Ascending aorta (tissue), 2 donors: ENCODE results near the gene SORCS2. TPM values are rescaled to one million over a fixed set of nuclear protein-coding genes. Genes with fewer than 3 reads are reported as not detected.
"Not testable (repeated sequence)": the region's sequence is repeated elsewhere in the genome, so short reads cannot be mapped to it uniquely, and the experiment has no call there.

ENCODE experiments used
- DNase-seq, 2 donors: peaks; one replicate each; pipeline ENCODE4 v3.0.0-alpha.2; 2019; ENCODE audit warnings: low spot score in 2 of 2
- H3K27ac ChIP-seq, 2 donors: fragments of 200-600 bp; sonication (generic); one replicate each; pipeline ENCODE4 v1.5.1; 2016 to 2017; ENCODE audit warnings: mild to moderate bottlenecking in 1 of 2
- H3K27me3 ChIP-seq: fragments of 200-600 bp; sonication (generic); one replicate; pipeline ENCODE4 v1.5.1; 2017
- H3K36me3 ChIP-seq, 2 donors: fragments of 200-600 bp; sonication (generic); one replicate each; pipeline ENCODE4 v1.5.1; 2016
- H3K4me1 ChIP-seq, 2 donors: fragments of 200-600 bp; sonication (generic); one replicate each; pipeline ENCODE4 v1.5.1; 2016 to 2017; ENCODE audit warnings: mild to moderate bottlenecking in 1 of 2
- H3K4me3 ChIP-seq, 2 donors: fragments of 200-600 bp; sonication (generic); one replicate each; pipeline ENCODE4 v1.5.1; 2016 to 2017; ENCODE audit warnings: mild to moderate bottlenecking in 1 of 2
- H3K9me3 ChIP-seq, 2 donors: fragments of 200-600 bp; sonication (generic); one replicate each; pipeline ENCODE4 v1.5.1; 2016
- intact Hi-C: fragments of 100-400 bp; cut with DNase I; formaldehyde crosslinking; loops from one replicate; pipeline ENCODE4 v1.15.1; 2023
- total RNA-seq: library from RNA; depleted of rRNA; stranded (reverse); fragments of >200 nt; gene quantifications from one replicate; pipeline ENCODE4 v1.1.0, GENCODE V29; 2016
- TF ChIP-seq, protein P1 (sequence below), 3 experiments: fragments of 200-600 bp in 2 of 3; fragments of 450-650 bp in 1 of 3; sonication (generic) in 2 of 3; IDR thresholded peaks; one replicate each; pipeline ENCODE4 v1.5.1; 2016 to 2019; ENCODE audit warnings: antibody characterized with exemption in 3 of 3, mild to moderate bottlenecking in 1 of 3, moderate library complexity in 1 of 3

SORCS2 gene
- total RNA-seq, 1 donor from 2014 or later, result 0.32 TPM

GRCh38 chr4:7160951-7161440 is 31.3 kb upstream of the SORCS2 start:
- Histone ChIP-seq H3K36me3 (no peaks in the 10 kb centered on the region), H3K27me3 (no peaks in the 10 kb centered on the region), H3K27ac (no peak overlapping the region), H3K4me3 (no peak overlapping the region), H3K4me1 (no peaks in the 10 kb centered on the region), H3K9me3 (no peaks in the 10 kb centered on the region)
- DNase-seq, result peak in 1 of 2 donors; percentile 49
- intact Hi-C loops, result no loop called here
- TF ChIP-seq, protein P1, sequence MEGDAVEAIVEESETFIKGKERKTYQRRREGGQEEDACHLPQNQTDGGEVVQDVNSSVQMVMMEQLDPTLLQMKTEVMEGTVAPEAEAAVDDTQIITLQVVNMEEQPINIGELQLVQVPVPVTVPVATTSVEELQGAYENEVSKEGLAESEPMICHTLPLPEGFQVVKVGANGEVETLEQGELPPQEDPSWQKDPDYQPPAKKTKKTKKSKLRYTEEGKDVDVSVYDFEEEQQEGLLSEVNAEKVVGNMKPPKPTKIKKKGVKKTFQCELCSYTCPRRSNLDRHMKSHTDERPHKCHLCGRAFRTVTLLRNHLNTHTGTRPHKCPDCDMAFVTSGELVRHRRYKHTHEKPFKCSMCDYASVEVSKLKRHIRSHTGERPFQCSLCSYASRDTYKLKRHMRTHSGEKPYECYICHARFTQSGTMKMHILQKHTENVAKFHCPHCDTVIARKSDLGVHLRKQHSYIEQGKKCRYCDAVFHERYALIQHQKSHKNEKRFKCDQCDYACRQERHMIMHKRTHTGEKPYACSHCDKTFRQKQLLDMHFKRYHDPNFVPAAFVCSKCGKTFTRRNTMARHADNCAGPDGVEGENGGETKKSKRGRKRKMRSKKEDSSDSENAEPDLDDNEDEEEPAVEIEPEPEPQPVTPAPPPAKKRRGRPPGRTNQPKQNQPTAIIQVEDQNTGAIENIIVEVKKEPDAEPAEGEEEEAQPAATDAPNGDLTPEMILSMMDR (IDR thresholded peaks at IDR 0.05), result no peak

DNA sequence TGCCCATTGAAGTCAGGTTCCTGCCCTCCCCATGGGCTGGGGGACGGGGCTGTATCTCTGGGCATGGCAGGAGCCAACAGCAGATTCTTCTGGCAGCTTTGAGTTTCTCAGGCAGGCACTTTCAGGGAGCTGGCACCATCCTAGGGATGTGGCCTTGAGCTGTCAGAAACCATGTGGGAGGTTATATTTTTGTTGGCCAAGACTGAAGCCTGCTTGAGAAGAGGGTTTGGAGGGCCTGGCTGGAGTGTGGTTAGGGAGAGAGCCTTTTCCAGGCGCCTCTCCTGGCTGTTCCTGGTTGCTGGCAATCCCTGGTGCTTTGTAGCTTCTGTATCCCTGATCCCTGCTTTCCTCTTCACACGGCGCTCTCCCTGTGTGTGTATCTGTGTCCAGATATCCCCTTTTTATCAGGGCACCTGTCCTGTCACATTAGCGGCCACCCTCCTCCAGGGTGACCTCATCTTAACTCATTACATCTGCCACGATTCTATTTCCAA is 30.6 kb upstream of the SORCS2 start:
- H3K36me3 ChIP-seq, result no peaks in the 10 kb centered on the region
- no peaks in the 10 kb centered on the region for H3K27me3 ChIP-seq
- DNase-seq, result peak in 1 of 2 donors; percentile 46
- H3K27ac ChIP-seq, result no peak overlapping the region
- H3K9me3 ChIP-seq, result no peaks in the 10 kb centered on the region
- intact Hi-C loops, result no loop called here
- TF ChIP-seq, protein P1 (IDR thresholded peaks at IDR 0.05), result no peak
- H3K4me1 ChIP-seq, result no peaks in the 10 kb centered on the region
- no peak overlapping the region for H3K4me3 ChIP-seq

DNA sequence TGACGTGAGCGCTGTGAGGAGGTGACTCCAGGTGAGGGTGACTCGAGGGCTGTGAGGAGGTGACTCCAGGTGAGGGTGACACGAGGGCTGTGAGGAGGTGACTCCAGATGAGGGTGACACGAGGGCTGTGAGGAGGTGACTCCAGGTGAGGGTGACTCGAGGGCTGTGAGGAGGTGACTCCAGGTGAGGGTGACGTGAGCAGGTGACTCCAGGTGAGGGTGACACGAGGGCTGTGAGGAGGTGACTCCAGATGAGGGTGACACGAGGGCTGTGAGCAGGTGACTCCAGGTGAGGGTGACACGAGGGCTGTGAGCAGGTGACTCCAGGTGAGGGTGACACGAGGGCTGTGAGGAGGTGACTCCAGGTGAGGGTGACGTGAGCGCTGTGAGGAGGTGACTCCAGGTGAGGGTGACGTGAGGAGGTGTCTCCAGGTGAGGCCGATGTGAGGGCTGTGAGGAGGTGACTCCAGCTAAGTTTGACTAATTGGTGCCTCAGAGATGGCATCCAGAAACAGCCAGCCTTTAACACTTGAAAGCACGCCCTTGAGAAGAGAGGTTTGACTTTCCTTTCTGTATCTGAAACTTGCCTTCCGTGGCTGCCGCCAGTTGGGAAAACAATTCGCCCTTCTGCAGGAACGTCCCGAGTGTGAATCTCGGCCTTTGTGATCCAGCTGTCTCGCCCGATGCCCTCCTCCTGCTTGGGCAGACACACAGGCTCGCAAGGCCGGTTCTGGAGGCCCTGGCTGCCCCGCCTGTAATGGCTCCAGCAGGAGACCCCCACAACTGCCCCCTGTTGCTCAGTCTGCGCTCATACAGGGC is 27.1 kb upstream of the SORCS2 start:
- H3K4me3 ChIP-seq, H3K27me3 ChIP-seq, H3K4me1 ChIP-seq, intact Hi-C loops, H3K36me3 ChIP-seq, DNase-seq, H3K9me3 ChIP-seq, H3K27ac ChIP-seq: not testable (repeated sequence)

DNA sequence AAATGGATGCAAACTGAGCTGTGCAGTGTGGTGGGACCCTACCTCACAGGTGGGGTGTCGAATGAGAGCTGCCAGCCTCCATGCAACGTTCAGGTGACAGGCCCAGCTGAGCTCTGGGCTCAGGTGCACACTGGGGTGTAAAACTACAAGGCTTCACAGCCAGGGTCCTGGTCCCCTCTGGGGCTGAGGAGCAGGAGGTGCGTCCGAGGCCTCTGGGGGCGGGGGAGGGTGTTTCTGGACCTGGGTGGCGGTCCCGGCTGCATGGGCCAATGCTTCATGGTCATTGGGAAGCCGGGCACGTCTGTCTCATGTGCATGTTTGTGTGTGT is 26.5 kb upstream of the SORCS2 start:
- DNase-seq, result peak in 1 of 2 donors; percentile 39
- intact Hi-C loops, result no loop called here

DNA sequence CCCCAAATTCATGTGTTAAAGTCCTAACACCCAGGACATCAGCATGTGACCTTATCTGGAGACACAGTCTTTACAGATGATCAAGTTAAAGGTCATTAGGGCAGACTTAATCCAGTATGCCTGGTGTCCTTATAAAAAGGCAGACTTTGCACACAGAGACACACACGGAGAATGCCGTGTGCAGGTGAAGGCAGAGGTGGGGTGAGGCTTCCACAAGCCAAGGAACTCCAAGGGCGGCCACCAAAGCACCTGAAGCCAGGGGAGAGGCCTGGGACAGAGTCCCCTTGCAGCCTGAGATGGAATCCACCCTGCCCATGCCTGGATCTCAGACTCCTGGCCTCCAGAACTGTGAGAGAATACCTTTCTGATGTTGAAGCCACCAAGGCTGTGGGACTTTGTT is 26.1 kb upstream of the SORCS2 start:
- H3K27ac ChIP-seq, result no peak overlapping the region
- H3K36me3 ChIP-seq, result no peaks in the 10 kb centered on the region
- H3K9me3 ChIP-seq, result no peaks in the 10 kb centered on the region
- peak in 1 of 2 donors; percentile 33 for DNase-seq
- no peaks in the 10 kb centered on the region for H3K4me1 ChIP-seq
- intact Hi-C loops, result no loop called here
- TF ChIP-seq, protein P1 (IDR thresholded peaks at IDR 0.05), result no peak
- H3K27me3 ChIP-seq, result no peaks in the 10 kb centered on the region
- H3K4me3 ChIP-seq, result no peak overlapping the region

More for the DNA sequence above, 26.5 kb upstream of the SORCS2 start:
- no peaks in the 10 kb centered on the region for H3K36me3 ChIP-seq
- no peaks in the 10 kb centered on the region for H3K4me1 ChIP-seq
- TF ChIP-seq, protein P1 (IDR thresholded peaks at IDR 0.05), result no peak
- no peak overlapping the region for H3K27ac ChIP-seq
- no peaks in the 10 kb centered on the region for H3K9me3 ChIP-seq
- no peak overlapping the region for H3K4me3 ChIP-seq
- H3K27me3 ChIP-seq, result no peaks in the 10 kb centered on the region

DNA sequence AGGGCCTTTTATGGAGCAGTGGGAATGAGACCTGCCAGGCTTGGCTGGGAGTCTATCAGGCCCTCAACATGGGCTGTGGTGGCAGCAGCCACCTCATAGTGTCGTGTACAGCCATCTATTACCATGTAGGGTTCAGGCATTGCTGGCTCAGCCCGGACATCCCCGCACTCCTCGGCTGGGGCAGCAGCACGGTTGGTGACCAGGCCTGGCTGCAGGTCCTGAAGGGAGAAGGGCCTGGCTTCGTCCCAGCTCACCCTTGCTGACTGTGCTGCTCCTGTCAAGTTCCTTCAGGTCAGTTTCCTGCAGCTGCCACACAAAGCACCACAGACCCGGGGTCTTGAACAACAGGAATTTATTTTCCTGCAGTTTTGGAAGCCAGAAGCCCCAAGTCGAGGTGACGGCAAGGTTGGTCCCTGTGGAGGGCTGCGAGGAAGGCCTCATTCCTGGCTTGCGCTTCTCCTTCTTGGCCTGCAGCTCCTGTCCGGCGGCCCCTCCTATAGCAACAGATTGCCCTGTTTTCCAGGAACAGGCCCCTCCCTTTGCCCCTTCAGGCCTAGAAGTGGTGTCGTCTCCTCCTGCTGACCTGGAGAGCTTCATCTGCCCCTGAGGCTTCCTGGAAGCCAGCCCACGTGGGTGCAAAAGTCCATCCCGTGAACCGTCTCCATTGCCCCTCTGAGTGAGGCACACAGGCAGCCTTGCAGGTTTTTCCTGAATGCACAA is 25.2 kb upstream of the SORCS2 start:
- DNase-seq, result peak in 1 of 2 donors; percentile 45
- no peak overlapping the region for H3K4me3 ChIP-seq
- no peaks in the 10 kb centered on the region for H3K4me1 ChIP-seq
- H3K36me3 ChIP-seq, result no peaks in the 10 kb centered on the region
- TF ChIP-seq, protein P1 (IDR thresholded peaks at IDR 0.05), result no peak
- H3K9me3 ChIP-seq, result no peaks in the 10 kb centered on the region
- intact Hi-C loops, result no loop called here
- H3K27ac ChIP-seq, result no peak overlapping the region
- no peaks in the 10 kb centered on the region for H3K27me3 ChIP-seq
